Measurements from ENCODE around the gene MARCKSL1. TPM values are rescaled to one million over a fixed set of nuclear protein-coding genes. Genes with fewer than 3 reads are reported as not detected.

MARCKSL1 gene
- total RNA-seq, 1 donor from 2014 or later, result 12.0 TPM

DNA sequence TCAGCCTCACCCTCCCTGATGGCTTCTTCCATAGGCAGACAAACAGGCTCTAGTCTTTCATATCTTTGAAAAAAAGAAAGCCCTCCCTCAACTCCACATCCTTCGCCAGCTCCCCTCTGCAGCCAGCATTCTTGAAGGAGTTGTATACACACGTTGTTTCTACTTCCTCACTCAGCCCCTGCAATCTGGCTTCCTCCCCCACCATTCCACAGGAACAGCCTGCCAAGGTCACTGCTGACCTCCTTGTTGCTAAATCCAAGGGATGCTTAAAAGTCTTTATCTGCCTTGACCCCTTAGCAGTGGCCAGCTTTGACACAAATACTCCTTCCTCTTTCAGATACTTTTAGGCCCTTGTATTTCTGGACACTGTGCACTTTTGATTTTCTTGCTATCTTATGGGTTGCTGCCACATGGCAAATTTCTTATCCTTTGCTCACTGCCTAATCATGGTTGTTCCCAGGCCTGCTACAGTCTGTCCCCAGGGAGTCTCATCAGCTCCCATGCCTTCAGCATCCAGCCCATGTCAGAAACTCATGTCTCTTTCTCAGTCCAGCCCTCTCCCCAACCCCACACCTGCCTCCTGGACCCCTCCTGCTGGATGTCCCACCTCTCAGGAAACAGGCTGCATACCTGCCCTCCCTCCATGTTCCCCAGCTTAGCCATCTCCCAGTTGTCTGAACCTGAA is 18.0 kb upstream of the MARCKSL1 start:
- intact Hi-C loops (cut with DNase I), result no loop called here
- no peak for DNase-seq (ENCODE audit: low spot score)

DNA sequence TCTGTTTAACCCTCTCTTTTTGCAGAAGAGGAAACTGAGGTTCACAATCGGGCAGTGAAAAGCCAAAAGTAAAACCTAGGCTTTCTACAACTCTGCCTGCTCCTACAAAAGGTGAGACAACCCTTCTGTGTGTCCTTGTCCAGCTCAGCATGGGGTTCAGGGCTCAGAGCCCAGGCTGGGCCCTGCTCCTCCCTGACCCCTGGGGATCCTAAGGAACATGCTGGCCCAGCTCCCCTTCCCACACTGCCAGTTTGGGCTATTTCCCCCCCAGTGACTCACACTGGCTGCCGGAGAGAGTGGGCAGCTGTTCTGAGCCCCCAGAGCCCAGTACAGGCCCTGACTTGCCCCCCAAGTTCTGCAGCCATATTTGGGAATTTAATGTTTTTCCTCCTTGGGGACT is 17.4 kb upstream of the MARCKSL1 start:
- intact Hi-C loops (cut with DNase I), result no loop called here
- DNase-seq (ENCODE audit: low spot score), result no peak

DNA sequence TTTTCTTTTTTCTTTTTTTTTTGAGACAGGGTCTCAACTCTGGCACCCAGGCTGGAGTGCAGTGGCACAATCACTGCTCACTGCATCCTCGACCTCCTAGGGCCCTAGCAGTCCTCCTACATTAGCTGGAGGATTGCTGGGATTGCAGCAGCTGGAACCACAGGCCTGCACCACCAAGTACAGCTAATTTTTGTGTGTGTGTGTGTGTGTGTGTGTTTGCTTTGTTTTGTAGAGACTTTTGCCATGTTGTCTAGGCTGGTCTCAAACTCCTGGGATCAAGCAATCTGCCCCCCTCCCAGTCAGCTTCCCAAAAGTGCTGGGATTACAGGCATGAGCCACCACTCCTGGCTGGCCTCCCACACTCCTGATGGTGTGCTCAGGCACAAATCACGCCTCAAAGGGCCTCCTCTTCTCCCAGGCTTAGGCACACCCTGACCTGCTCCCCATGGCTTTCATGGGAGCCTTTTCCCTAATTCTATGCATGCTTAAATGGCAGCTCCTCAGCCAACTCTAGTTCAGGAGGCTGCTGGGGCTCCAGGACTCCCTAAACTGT is 16.9 kb upstream of the MARCKSL1 start:
- intact Hi-C loops (cut with DNase I), result no loop called here
- DNase-seq (ENCODE audit: low spot score), result no peak

DNA sequence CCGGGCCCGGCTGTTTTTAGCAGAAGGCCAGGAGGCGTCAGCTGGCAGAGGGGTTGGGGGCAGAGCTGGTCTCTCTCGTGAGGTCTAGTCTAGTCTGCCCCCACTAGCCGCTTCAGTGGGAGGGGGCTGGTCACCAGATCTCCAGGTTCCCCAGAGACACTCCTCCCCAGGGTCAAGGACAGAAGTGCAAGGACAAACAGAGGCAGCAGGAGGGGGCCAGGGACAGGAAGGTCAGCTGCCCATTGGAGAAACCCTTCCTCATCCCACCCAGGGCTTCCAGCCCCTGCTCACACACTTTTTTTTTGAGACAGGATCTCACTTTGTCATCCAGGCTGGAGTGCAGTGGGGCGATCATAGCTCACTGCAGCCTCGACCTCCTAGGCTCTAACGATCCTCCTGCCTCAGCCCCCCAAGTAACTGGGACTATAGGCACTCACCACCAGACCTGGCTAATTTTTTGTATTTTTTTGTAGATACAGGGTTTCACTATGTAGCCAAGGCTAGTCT is 16.3 kb upstream of the MARCKSL1 start:
- intact Hi-C loops (cut with DNase I), result no loop called here
- no peak for DNase-seq (ENCODE audit: low spot score)

DNA sequence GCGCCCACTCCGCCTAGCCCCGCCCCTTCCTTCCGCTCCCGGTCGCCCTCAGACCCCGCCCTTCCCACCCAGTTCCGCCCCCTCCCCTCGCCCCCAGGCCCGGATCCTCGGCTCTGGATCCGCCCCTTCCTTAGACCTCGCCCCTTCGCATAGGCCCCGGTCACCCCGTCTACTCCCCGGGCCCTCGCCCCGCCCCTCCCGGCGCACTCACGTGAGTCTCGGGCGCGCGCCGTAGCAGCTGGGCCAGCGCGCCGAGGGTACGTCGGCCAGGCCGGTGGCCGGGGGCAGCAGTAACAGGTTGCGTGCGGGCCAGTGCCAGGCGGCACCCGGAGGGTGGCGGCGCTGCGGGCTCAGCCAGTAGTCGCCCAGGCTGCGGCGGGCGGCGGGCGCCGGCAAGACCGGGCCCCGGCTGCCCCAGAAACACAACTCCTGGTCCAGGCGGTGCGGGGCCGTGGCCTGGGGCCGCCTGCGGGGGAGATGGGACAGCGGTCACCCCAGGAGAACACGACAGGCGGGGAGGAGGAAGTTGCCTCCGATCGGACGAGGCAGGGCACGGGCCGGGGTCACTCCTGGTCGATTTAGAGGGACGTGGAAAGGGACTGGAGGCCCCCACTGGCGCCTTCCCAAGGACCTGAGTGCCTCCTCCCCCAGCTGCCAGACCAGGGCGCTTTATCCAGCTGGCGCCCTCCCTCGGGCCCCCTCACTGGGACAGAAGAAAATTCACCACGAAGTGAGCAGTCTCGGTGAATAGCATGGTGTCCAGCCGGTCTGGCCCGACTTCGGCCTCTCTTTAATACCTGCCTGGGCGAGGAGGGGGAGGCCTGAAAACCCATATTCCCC is 15.6 kb upstream of the MARCKSL1 start:
- intact Hi-C loops (cut with DNase I), result no loop called here
- peak; percentile 97 for DNase-seq (ENCODE audit: low spot score)

DNA sequence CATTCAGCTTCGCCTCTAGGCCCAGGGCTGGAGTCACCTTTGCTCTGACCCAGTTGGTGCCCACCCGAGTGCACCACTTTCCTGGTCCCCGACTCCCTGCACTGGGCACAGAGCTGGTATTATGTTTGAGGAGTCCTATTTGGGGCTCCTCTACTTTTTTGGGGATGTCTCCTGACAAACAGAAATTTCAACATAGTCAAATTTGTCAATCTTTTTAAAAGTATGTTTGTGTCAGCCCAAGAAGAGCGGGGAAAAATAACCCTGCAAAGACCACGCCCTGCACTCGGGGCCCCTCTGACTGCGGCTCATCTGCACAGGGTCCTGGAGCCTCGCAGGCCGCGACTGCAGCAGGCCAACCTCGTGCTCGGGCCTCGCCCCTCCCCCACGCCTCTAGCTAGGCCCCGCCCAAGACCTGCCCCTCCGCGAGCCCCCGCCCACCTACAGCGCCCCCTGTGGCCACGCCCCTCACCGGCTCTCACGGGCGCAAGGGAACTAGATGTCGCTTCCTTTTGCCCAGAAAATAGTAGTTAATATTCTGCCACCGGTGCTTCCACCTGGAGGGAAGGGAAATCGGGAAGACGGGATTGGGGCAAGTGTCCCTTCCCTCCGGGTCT is 14.9 kb upstream of the MARCKSL1 start:
- intact Hi-C loops (cut with DNase I), result no loop called here
- DNase-seq (ENCODE audit: low spot score), result peak; percentile 88

DNA sequence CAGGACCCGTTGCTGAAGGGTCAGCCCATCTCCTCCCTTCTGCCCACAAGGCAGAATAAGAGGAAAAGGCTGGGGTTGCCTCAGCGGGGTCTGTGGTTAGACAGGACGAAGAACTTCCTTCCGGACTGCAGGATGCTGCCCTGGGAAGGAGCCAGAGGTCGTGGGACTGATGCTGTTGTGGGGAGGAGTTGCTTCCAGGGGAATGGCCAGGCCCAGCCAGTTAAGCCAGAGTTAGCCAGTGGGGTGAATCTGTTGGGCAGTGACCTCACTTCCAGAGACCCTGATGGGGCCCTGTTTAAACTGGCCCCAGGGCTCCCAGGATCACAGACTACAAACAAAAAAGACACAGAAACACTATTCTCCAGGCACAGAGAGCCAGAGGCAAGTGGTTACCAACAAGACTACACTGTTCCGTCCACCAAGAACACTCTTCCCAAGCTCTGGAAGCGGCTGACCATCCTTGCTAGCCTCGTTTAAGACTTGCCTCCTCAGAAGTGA is 13.2 kb upstream of the MARCKSL1 start:
- intact Hi-C loops (cut with DNase I), result no loop called here
- DNase-seq (ENCODE audit: low spot score), result peak; percentile 87

DNA sequence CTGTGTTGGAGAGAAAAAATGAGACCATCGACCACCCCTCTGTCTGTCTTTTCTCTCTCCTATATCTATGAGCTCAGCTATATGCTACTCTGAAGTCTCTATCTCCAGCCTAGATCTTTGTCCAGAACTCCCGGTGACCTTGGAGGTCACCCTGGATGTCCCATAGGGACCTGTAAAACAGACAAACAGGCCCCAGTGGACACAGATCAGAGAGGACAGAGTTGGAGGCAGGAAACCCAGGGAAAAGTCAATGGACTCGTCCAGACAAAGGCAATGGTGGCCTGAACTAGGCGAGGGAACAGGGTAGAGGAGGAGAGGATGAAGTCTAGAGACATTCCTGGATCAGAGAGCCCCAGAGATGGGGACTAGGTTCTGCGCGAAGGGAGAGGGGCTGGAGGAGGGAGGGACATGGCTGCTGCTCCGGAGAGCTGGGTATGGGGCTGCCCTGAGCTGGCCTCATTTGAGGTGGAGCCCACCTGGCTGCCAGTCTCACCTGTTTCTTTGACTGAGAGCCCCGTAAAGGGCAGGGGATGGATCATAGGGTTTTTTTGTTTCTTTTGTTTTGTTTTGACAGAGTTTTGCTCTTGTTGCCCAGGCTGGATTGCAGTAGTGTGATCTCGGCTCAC is 10.6 kb upstream of the MARCKSL1 start:
- intact Hi-C loops (cut with DNase I), result no loop called here
- DNase-seq (ENCODE audit: low spot score), result no peak

DNA sequence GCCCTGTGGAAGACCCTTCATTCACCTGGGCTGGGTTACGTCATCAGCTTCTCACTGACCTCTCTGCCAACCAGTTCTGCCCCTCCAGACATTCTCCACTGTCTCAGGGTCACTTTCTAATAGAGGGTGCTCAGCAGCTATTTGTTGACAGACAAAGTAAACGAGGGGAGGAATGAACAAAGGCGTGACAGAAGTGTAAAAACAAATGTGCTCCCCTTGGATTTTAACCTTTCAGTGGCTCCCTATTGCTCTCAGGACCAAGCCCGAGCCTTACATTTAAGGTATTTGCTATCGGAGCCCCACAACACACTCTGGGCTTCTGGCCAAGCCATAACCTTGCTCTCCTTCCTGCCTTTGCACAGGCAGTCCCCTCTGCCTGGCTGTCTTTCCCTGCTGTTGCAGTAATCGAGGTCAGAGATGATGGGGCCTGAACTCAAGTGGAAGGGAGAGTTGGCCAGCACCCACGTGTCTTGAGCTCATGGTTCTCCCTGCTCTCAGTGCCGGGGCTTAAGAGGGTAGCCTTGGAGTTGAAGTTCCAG is 9.3 kb upstream of the MARCKSL1 start:
- intact Hi-C loops (cut with DNase I), result no loop called here

DNA sequence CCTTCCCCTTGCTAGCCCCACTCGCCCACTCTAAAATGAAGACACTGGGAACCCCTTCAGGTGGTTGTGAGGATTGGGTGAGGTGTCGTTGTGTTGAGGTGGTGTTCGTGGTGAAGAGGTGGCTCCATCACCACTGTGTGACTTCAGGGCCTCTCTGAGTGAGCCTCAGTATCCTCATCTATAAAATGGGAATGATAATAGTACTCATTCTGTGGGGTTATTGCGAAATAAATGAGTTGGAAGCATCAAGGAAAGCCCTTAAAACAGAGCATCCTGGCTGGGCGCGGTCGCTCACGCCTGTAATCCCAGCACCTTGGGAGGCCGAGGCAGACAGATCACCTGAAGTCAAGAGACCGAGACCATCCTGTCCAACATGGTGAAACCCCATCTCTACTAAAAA is 6.7 kb upstream of the MARCKSL1 start:
- no peak for DNase-seq (ENCODE audit: low spot score)
- intact Hi-C loops (cut with DNase I), result no loop called here

More for the DNA sequence above, 9.3 kb upstream of the MARCKSL1 start:
- DNase-seq (ENCODE audit: low spot score), result no peak

DNA sequence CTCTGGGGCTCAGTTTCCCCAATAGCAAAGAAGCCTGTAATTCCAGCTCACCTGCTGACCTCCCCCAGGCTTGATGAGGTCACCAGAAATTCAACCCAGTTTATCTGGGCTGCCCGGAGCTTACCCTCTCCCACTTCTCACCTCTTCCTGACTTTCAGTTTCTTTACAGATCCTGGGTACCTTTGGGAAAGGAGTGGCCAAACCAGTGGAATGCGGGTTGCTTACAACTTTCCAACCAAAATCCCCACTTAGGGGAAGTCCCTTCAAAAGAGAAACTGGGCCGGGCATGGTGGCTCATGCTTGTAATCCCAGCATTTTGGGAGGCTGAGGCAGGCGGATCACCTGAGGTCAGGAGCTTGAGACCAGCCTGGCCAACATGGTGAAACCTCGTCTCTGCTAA is 5.9 kb upstream of the MARCKSL1 start:
- intact Hi-C loops (cut with DNase I), result no loop called here

DNA sequence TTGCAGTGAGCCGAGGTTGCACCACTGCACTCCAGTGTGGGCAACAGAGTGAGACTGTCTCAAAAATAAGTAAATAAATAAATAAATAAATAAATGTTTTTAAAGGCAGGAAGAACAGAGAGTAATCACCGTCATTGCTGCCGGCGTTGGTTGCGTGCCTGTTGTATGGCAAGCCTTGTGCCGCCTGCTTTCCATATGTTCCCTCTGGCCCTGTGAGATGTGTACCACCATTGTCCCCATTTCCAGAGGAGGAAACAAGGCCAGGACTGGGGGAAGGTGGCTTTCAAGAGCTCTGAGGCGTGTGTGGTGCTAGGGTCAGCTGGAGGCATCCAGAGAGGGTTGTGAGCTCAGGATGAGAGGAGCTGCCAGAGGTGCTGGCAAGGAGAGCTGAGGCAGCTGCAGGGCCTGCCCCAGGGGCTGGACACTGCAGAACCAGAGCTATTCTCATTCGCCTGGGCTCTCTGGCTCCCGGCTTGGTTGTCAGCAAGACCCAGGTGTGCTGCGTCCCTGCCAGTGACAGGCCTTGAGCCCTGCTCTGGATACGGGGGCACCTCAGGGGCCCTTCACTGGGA is 5.2 kb upstream of the MARCKSL1 start:
- DNase-seq (ENCODE audit: low spot score), result no peak
- intact Hi-C loops (cut with DNase I), result no loop called here

More for the DNA sequence above, 5.9 kb upstream of the MARCKSL1 start:
- DNase-seq (ENCODE audit: low spot score), result no peak

DNA sequence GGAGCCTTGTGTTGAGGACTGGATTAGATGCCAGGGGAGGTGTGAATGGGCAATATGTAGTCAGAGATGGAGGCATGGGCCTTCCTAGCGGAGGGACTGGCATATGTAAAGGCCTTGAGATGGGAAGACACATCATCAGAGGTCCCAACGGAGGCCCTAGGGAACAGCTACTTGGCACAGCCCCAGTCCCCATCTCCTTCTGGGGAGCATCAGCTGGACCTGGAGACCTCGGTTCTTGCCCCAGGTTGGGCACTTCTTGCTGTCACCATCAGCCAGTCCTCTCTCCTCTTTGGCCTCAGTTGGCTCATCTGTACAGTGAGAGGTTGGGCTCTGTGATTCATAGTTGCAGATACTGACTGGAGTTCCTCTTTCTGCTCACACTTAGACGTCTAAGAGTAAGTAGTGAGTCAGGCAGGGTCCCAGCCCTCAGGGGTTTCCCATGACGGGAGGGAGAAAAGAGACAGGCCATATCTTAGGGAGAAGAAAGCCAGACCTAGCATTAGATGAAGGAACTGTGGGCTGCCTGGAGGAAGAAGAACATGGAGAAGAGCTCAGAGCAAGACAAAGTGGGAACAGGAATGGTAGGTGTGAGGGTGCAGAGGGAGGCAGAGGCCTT is 3.4 kb upstream of the MARCKSL1 start:
- intact Hi-C loops (cut with DNase I), result no loop called here
- DNase-seq (ENCODE audit: low spot score), result no peak

DNA sequence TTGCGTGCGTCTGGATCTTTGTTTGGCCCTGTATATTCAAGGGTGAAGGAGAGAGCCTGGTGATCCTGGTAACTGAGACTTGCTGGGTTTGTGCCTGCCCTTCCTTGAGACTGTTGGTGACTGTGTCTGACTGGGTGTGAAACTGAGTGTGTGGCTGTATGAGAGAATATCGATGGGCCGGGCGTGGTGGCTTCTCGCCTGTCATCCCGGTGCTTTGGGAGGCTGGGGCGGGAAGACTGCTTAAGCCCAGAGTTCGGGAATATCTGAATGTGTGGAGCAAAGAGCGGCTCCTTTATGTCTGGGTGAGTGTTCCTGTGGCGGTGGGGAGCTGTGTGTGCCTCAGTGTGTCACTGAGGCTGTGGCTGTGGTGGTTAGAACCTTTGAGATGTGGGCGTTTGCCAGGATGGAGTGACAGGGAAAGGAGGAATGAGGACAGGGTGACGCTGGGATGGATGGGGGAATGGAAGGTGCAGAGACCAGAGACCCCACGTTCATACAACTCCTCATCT is 2.7 kb upstream of the MARCKSL1 start:
- no peak for DNase-seq (ENCODE audit: low spot score)
- intact Hi-C loops (cut with DNase I), result no loop called here

DNA sequence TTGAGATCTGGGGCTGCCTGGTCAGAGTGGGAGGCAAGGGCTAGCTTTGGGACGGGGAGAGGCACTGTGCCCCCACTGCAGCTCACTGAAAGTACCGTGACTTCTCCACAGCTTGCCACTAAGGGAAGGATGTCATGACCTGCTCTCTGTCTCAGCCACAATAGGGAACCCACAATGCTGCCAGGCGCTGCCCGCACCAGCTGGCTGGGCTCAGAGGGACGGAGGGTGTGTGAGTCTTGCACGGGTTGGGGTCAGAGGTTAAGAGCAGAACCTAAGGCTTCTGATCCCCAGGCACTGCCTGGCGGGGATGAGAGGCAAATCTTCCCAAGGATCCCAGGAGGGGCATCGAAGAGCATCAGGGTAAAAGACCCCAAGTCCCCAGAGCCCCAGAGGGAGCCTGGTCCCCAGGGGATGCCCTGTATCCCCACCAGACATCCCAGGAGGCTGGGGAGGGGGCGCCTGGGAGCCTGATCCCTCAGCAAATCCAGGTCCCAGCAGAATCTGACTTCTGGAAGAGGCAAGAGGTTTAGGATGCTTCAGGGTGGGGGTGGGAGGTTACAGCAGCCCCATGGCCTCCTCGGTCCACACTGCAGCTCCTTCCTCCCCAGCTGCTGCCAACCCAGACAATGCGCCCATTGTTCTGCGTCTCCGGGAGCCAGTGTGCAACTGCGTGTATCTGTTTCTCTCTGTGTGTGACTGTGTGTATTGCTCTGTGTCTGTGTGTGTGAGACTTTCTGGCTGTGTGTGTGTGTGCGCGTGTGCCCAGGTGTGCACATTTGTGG is 2.0 kb upstream of the MARCKSL1 start:
- no peak for DNase-seq (ENCODE audit: low spot score)
- intact Hi-C loops (cut with DNase I), result loop anchor here (2.0 kb wide), 1 partner anchor 57 kb away; the partner anchor contains the start of gene BSDC1

DNA sequence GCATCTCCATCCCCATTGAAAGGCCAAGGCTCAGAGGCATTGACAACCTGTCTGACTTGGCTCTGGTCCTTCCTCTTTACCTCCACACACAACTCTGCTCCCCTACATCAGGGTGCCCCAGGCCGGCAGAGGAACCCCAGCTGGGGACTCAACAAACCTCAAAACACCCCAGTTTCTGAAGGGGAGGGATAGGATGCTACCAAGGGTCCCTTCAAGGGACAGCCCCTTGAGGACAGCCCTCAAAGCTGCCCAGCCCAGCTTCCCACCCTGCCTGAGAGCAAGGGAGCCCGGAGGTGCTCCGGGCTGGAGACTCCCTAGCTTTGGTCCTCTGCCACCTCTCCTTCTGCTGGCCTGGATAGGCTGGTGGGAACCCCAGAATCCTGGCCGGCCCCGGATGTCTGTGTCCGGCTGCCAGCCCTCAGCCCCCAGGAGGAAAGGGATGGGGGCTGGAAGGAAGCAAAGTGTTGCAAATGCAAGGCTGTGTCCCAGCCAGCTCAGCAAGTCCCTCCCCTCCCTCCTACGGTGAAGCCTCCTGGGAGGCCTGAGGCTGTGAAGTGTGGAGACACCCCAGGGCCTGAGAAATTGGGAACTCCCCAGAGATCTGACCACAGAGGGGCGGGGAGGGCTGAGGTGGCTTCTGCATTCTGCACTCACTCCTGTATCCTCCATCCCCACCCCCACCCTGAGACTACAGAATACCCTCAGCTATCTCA is 1.1 kb upstream of the MARCKSL1 start:
- intact Hi-C loops (cut with DNase I), result loop anchor here (2.0 kb wide), 1 partner anchor 58 kb away; the partner anchor contains the start of gene BSDC1

DNA sequence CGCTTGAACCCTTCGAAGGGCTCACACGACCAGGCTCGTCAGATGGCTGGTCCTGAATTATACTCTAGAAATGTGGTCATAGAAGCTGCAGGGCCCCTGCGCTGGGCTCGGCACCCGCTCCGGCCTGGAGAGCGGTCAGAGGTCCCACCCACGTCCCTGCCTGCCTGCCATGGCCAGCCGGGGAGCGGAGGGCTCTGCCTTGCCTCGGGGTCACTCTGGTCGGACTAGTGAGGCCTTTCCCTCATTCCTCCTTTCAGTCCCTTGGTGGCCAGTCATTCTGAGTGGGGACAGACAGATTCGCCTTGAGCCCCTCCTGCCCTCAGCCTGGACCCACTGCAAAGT is 529 bp upstream of the MARCKSL1 start:
- DNase-seq (ENCODE audit: low spot score), result no peak
- intact Hi-C loops (cut with DNase I), result loop anchor here (2.0 kb wide), 1 partner anchor 58 kb away; the partner anchor contains the start of gene BSDC1

More for the DNA sequence above, 1.1 kb upstream of the MARCKSL1 start:
- peak; percentile 90 for DNase-seq (ENCODE audit: low spot score)

All from cardiac septum (tissue), 1 donor.